ENCODE results near the gene RPUSD3.
A peak's percentile ranks its signal among the peaks of the same experiment; 100 is the strongest.

RPUSD3 gene

GRCh38 chr3:9794400-9794799, 49.4 kb downstream of the RPUSD3 start:
- TF ChIP-seq, protein P1, sequence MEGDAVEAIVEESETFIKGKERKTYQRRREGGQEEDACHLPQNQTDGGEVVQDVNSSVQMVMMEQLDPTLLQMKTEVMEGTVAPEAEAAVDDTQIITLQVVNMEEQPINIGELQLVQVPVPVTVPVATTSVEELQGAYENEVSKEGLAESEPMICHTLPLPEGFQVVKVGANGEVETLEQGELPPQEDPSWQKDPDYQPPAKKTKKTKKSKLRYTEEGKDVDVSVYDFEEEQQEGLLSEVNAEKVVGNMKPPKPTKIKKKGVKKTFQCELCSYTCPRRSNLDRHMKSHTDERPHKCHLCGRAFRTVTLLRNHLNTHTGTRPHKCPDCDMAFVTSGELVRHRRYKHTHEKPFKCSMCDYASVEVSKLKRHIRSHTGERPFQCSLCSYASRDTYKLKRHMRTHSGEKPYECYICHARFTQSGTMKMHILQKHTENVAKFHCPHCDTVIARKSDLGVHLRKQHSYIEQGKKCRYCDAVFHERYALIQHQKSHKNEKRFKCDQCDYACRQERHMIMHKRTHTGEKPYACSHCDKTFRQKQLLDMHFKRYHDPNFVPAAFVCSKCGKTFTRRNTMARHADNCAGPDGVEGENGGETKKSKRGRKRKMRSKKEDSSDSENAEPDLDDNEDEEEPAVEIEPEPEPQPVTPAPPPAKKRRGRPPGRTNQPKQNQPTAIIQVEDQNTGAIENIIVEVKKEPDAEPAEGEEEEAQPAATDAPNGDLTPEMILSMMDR (IDR thresholded peaks at IDR 0.05; ENCODE audit: low read depth, low read length): no peak
- no peak for DNase-seq (ENCODE audit: extremely low read depth, low read depth)

DNA sequence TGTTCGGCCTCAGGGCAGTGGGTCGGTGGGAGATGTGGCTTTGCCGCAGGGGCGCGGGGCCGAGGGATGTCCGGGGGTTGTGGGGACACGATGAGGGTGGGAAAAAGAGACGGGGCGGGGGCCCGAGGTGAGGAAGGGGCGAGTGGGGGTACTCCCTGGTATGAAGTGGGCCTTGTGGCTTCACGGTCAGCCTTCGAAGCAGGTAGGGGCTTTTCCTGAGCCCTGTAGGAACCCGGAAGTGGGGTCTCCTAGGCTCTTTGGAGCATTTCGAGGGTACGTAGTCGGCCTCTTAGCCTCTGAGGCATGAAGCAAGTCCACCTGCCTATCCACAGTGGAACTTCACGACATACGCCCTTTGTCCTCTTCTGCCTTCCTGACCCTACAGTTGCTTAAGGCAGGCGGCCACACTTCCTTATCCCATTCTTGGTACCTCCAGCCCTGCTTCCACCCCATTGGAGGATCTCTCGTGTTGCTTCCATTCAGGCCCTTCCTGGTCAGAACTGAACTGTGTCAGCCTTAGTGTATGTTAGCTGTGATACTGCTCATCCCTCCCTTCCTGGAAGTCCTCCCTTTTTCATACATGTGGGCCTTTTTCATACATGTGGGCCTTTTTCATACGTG, 50.5 kb downstream of the RPUSD3 start:
- TF ChIP-seq, protein P1 (IDR thresholded peaks at IDR 0.05; ENCODE audit: low read depth, low read length): no peak
- DNase-seq (ENCODE audit: extremely low read depth, low read depth): no peak

- TF ChIP-seq, protein P1 (IDR thresholded peaks at IDR 0.05; ENCODE audit: low read depth, low read length): no peak
Measured at GRCh38 chr3:9792405-9793160, 51.2 kb downstream of the RPUSD3 start, which contains the start of the genes ARPC4 and TADA3. TSS of gene ARPC4 (plus strand) at chr3:9793082. CDS start at chr3:9793122, 40 bp downstream. TSS of gene TADA3 (minus strand) at chr3:9792473. CDS start at chr3:9791466, 1,007 bp downstream.

GRCh38 chr3:9791790-9792404, 51.9 kb downstream of the RPUSD3 start:
- DNase-seq (ENCODE audit: extremely low read depth, low read depth): no peak
- TF ChIP-seq, protein P1 (IDR thresholded peaks at IDR 0.05; ENCODE audit: low read depth, low read length): no peak

More at GRCh38 chr3:9792405-9793160, 51.2 kb downstream of the RPUSD3 start, which contains the start of the genes ARPC4 and TADA3:
- peak; percentile 96 for DNase-seq (ENCODE audit: extremely low read depth, low read depth)

DNA sequence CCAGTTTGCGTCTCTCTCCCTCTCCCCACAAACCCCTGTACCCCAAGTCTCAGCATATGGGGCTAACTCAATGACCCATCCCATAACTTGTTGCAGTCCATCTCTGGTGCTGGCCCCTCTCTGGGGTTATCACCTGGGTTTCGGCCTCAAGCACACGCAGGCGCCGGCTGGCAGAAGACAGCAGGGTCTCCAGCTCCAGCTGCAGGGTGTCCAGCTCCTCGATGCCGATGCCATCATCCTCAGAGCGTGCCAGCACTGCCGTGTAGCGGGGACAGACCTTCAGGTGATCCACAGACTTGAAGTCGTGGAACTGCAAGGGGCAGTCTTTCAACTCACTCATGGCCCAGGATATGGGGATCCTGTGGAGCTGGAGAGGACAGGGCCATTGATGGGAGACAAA, 52.7 kb downstream of the RPUSD3 start:
- TF ChIP-seq, protein P1 (IDR thresholded peaks at IDR 0.05; ENCODE audit: low read depth, low read length): no peak

More for the DNA sequence above, 52.7 kb downstream of the RPUSD3 start:
- no peak for DNase-seq (ENCODE audit: extremely low read depth, low read depth)
